ENCODE results near the gene S100A7A. TPM values are rescaled to one million over a fixed set of nuclear protein-coding genes. Genes with fewer than 3 reads are reported as not detected.
A peak's percentile ranks its signal among the peaks of the same experiment; 100 is the strongest.

Gene S100A7A
- total and polyA plus RNA-seq, 2 of the 4 experiments (the other 2 are of a cell fraction) = not detected

DNA sequence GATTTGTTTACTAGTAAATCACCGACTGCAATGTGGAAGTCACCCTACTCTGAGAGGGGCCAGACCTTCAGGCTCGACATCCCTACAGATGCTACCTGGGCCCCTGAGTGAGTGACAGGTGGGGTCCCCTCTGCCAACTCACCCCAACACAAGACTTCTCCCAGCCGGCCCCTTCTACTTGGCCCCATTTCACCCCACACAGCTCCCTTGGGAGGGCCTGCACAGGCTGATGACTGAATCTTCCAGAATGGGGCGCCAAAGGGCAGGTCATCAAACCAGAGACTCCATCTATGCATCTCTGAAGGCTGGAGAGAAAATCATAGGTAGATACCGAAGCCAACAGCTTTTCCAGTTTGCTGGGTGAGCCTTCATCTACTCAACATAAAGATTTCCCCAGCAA, 16.1 kb upstream of the S100A7A start:
- ChIA-PET CTCF (interaction anchor here (1.0 kb wide), 1 partner anchor 95 kb away, joined by 5 read pairs; no protein-coding TSS in a partner anchor), POLR2A (ENCODE audit: unreplicated experiment) (no interaction called here)
- dilution Hi-C loops (cut with HindIII; ENCODE audit: low sequenced_read_pairs, unreplicated experiment) = no loop called here

More for the DNA sequence above, 16.1 kb upstream of the S100A7A start:
- no peaks in the 10 kb centered on the region for H3K9me3 ChIP-seq (ENCODE audit: control insufficient read depth, insufficient read depth, low read length)
- H2AFZ ChIP-seq (replicated peaks; ENCODE audit: low read length, poor library complexity) = no peak overlapping the region
- H2BK20ac ChIP-seq (ENCODE audit: low read depth, low read length) = no peak overlapping the region
- H3K23ac ChIP-seq (ENCODE audit: low read depth, low read length) = no peak overlapping the region
- H3K14ac ChIP-seq (replicated peaks; ENCODE audit: low read depth, low read length) = no peak overlapping the region
- no peaks in the 10 kb centered on the region for H3K9me1 ChIP-seq (ENCODE audit: insufficient read depth, low read length)
- H3K4ac ChIP-seq (ENCODE audit: low read depth, low read length) = no peak overlapping the region
- H3K36me3 ChIP-seq (ENCODE audit: control insufficient read depth, insufficient read depth, low read length) = no peaks in the 10 kb centered on the region
- no peak overlapping the region for H3K18ac ChIP-seq (ENCODE audit: low read depth, low read length)
- H3K4me3 ChIP-seq (ENCODE audit: insufficient read depth, low read depth, low read length) = no peak overlapping the region
- no peak overlapping the region for H3K27ac ChIP-seq (ENCODE audit: insufficient read depth, low read length)
- peaks cover 7% of the 10 kb centered on the region; the same call in 1 of the 2 replicates for H3K27me3 ChIP-seq (ENCODE audit: control insufficient read depth, insufficient read depth, low read length)
- ATAC-seq (ENCODE audit: low read depth) = 0 out of 2 replicates have a peak, but pooled peaks have one; percentile 24
- BruUV-seq (replicated peaks) = no TSS peak
- 20% methylated on average over 1 of the region's 5 CpGs; no CpG with 5 or more reads in 1 of the 2 experiments for whole genome bisulfite sequencing, 2 experiments (ENCODE audit: extremely low coverage in 2 of 2, insufficient read length in 1 of 2)
- intact Hi-C loops (cut with micrococcal nuclease) = loop anchor here (1.0 kb wide), 1 partner anchor 95 kb away; no protein-coding TSS in a partner anchor
- H2BK15ac ChIP-seq (ENCODE audit: low read depth, low read length) = no peak overlapping the region
- no peak overlapping the region for H3K9ac ChIP-seq (ENCODE audit: low read depth, low read length)
- H2AK9ac ChIP-seq (replicated peaks; ENCODE audit: low read depth, low read length, poor library complexity) = no peak overlapping the region
- H3K79me1 ChIP-seq (ENCODE audit: low read depth in 1 of 2, low read length in 2 of 2) = no peaks in the 10 kb centered on the region
- H4K20me1 ChIP-seq (ENCODE audit: insufficient read depth, low read length) = no peaks in the 10 kb centered on the region
- no peak overlapping the region for H2BK120ac ChIP-seq (ENCODE audit: low read depth, low read length)
- no peak for DNase-seq
- H2AK5ac ChIP-seq (ENCODE audit: low read depth, low read length) = no peak overlapping the region
- H3K4me1 ChIP-seq (ENCODE audit: control insufficient read depth, insufficient read depth, low read length) = no peaks in the 10 kb centered on the region
- in situ Hi-C loops (cut with MboI; ENCODE audit: low sequenced_read_pairs) = no loop called here
- H3K56ac ChIP-seq (ENCODE audit: extremely low read depth, insufficient read depth, low read length) = no peak overlapping the region
- H4K5ac ChIP-seq (ENCODE audit: low read depth, low read length) = no peak overlapping the region
- no peak overlapping the region for H4K91ac ChIP-seq (ENCODE audit: insufficient read depth, low read depth, low read length)
- H4K8ac ChIP-seq (ENCODE audit: low read depth in 2 of 2, low read length in 2 of 2) = no peak overlapping the region
- no peak overlapping the region for H3K4me2 ChIP-seq (ENCODE audit: low read depth, low read length)
- no peak for TF ChIP-seq BHLHE40 (IDR thresholded peaks at IDR 0.05; ENCODE audit: low read depth, low read length)
- TF ChIP-seq NFE2L2 (IDR thresholded peaks at IDR 0.05; ENCODE audit: low read depth, low read length) = no peak
- peak; percentile 7; the same call in 1 of the 2 replicates for TF ChIP-seq SMC3 (IDR thresholded peaks at IDR 0.05; ENCODE audit: low read depth, low read length)
- TF ChIP-seq, protein P1, sequence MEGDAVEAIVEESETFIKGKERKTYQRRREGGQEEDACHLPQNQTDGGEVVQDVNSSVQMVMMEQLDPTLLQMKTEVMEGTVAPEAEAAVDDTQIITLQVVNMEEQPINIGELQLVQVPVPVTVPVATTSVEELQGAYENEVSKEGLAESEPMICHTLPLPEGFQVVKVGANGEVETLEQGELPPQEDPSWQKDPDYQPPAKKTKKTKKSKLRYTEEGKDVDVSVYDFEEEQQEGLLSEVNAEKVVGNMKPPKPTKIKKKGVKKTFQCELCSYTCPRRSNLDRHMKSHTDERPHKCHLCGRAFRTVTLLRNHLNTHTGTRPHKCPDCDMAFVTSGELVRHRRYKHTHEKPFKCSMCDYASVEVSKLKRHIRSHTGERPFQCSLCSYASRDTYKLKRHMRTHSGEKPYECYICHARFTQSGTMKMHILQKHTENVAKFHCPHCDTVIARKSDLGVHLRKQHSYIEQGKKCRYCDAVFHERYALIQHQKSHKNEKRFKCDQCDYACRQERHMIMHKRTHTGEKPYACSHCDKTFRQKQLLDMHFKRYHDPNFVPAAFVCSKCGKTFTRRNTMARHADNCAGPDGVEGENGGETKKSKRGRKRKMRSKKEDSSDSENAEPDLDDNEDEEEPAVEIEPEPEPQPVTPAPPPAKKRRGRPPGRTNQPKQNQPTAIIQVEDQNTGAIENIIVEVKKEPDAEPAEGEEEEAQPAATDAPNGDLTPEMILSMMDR (conservative IDR thresholded peaks at IDR 0.05; ENCODE audit: low read depth, low read length) = 0 out of 2 replicates have a peak, but pooled peaks have one; percentile 12
- no peak for TF ChIP-seq MAFK (IDR thresholded peaks at IDR 0.05; ENCODE audit: low read depth, low read length)
- no peak for TF ChIP-seq USF2 (IDR thresholded peaks at IDR 0.05; ENCODE audit: low read depth, low read length)
- 0 out of 2 replicates have a peak, but pooled peaks have one; percentile 11 for TF ChIP-seq RAD21 (IDR thresholded peaks at IDR 0.05; ENCODE audit: low read length)
- TF ChIP-seq RFX5 (IDR thresholded peaks at IDR 0.05; ENCODE audit: low read depth, low read length) = no peak
- TF ChIP-seq CHD1 (IDR thresholded peaks at IDR 0.05; ENCODE audit: low read depth, low read length) = no peak
- no peak overlapping the region for H2BK5ac ChIP-seq (ENCODE audit: low read depth, low read length, poor library complexity, severe bottlenecking)

Data from IMR-90 (cell line).